Measurements from ENCODE around the gene FSD1L.
"Not testable (repeated sequence)": the region's sequence is repeated elsewhere in the genome, so short reads cannot be mapped to it uniquely, and the experiment has no call there.

FSD1L gene

DNA sequence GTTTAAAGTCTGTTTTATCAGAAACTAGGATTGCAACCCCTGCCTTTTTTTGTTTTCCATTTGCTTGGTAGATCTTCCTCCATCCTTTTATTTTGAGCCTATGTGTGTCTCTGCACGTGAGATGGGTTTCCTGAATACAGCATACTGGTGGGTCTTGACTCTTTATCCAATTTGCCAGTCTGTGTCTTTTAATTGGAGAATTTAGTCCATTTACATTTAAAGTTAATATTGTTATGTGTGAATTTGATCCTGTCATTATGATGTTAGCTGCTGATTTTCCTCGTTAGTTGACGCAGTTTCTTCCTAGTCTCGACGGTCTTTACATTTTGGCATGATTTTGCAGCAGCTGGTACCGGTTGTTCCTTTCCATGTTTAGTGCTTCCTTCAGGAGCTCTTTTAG, 132.1 kb downstream of the FSD1L start:
- not testable (repeated sequence) for DNase-seq

DNA sequence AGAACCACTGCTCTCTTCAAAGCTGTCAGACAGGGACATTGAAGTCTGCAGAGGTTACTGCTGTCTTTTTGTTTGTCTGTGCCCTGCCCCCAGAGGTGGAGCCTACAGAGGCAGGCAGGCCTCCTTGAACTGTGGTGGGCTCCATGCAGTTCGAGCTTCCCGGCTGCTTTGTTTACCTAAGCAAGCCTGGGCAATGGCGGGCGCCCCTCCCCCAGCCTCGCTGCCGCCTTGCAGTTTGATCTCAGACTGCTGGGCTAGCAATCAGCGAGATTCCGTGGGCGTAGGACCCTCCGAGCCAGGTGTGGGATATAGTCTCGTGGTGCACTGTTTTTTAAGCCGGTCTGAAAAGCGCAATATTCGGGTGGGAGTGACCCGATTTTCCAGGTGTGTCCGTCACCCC, 133.7 kb downstream of the FSD1L start:
- DNase-seq: not testable (repeated sequence)

DNA sequence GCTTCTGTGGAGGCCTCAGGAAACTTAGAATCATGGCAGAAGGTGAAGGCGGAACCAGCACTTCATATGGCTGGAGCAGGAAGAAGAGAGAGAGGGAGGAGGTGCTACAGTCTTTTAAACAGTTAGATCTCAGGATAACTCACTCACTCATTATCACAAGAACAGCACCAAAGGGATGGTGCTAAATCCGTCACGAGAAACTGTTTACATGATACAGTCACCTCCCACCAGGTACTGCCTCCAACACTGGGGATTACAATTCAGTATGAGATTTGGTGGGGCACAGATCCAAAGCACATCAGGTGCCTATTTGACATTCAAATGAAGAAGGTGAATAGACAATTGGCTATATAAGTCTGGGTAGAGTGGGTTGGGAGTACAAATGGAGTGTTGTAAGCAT, 145.3 kb downstream of the FSD1L start:
- DNase-seq: no peak

Measured in activated T-cell treated with anti-CD3 and anti-CD28 coated beads for 4 hours (primary cell).